T-helper 1 cell treated with Interleukin-12 subunit alpha and Interleukin-12 subunit beta and Interleukin-4 antibody, amounts not matched to agents 30 μg/mL and 1 μg/mL, for 36 hours (primary cell): ENCODE data around the gene ADGRF5.

ENCODE experiments used
- H3K27ac Mint-ChIP-seq: one replicate; pipeline ENCODE4 v1.8.0; 2021; ENCODE audit warnings: mild to moderate bottlenecking, mixed read lengths
- H3K27me3 Mint-ChIP-seq: one replicate; pipeline ENCODE4 v1.8.0; 2021; ENCODE audit warnings: low read depth, mixed read lengths
- H3K36me3 Mint-ChIP-seq: one replicate; pipeline ENCODE4 v1.8.0; 2021; ENCODE audit warnings: low read depth, mixed read lengths
- H3K4me1 Mint-ChIP-seq: one replicate; pipeline ENCODE4 v1.8.0; 2021; ENCODE audit warnings: low read depth, mixed read lengths
- H3K4me3 Mint-ChIP-seq: one replicate; pipeline ENCODE4 v1.8.0; 2021; ENCODE audit warnings: mild to moderate bottlenecking, moderate library complexity, mixed read lengths
- H3K9me3 Mint-ChIP-seq: one replicate; pipeline ENCODE4 v1.8.0; 2021; ENCODE audit warnings: mixed read lengths

The ADGRF5 gene

DNA sequence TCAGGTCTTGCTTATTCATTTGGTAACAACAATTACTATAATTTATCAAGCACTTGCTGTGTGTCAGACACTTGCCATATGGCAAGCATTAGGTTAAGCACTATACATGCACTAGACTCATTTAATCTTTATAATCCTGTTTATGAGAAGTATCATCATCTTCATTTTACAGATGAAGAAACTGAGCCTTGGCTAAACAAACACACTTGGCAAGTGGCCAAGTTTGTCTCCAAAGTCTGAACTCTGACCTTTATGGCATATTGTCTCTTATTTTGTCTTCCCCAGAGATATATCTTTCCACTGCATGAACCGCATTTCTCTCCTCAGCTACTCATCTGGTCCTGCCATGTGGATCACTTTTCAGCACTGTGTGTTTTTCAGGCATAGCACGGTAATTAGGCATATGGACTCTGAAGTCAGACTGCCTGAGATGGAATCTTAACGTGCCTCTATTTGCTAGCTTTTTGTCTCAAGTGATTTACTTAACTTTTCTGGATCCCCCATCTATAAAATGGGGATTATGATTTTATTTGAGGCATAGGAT is 4.7 kb downstream of the ADGRF5 start:
- no peak overlapping the region for H3K4me3 Mint-ChIP-seq
- H3K36me3 Mint-ChIP-seq: no peaks in the 10 kb centered on the region
- H3K27ac Mint-ChIP-seq: no peak overlapping the region
- H3K27me3 Mint-ChIP-seq: no peaks in the 10 kb centered on the region
- H3K9me3 Mint-ChIP-seq: no peaks in the 10 kb centered on the region
- H3K4me1 Mint-ChIP-seq: no peaks in the 10 kb centered on the region

DNA sequence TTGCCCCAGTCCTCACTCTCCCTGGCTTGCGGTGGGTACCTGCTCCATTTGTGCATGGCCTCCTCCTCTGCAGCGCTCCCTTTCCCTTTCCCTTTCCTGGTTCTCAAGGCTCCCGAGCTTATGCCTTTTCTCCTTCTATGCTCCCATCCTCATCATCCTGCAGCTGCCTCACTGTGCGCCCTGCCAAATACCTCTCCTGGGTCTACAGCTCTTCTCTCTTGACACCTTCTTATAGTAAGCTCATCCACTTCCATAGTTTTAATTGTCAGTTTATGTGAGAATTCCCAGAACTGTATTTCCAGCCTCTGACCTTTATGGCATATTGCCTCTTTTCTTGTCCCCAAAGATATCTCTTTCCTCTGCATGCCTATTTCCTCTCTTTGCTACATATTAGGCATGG is 5.9 kb downstream of the ADGRF5 start:
- no peaks in the 10 kb centered on the region for H3K9me3 Mint-ChIP-seq
- no peak overlapping the region for H3K27ac Mint-ChIP-seq

DNA sequence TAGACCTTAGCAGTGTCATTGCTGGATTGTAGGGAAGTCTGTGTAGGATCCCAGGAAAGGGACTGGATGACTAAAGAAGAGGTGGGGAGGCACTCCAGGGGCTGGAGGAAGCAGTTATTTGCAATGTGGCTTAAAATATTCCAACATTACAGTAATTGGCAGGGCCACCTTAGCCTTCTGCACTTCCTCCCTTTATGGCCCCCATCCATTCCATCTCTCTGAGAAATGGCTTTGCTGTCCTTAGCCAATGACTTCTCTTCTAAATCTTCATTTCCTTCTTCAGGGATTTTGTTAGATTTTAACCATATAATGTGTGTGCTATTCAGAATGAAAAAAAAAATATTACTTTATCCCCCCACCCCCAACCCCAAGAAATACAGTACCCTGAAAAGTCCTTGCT is 6.4 kb downstream of the ADGRF5 start:
- H3K27ac Mint-ChIP-seq: no peak overlapping the region
- no peaks in the 10 kb centered on the region for H3K36me3 Mint-ChIP-seq
- no peaks in the 10 kb centered on the region for H3K4me1 Mint-ChIP-seq
- no peak overlapping the region for H3K4me3 Mint-ChIP-seq
- no peaks in the 10 kb centered on the region for H3K27me3 Mint-ChIP-seq
- no peaks in the 10 kb centered on the region for H3K9me3 Mint-ChIP-seq

More for the DNA sequence above, 5.9 kb downstream of the ADGRF5 start:
- Mint-ChIP-seq H3K36me3 (no peaks in the 10 kb centered on the region), H3K4me1 (no peaks in the 10 kb centered on the region), H3K4me3 (no peak overlapping the region), H3K27me3 (no peaks in the 10 kb centered on the region)

DNA sequence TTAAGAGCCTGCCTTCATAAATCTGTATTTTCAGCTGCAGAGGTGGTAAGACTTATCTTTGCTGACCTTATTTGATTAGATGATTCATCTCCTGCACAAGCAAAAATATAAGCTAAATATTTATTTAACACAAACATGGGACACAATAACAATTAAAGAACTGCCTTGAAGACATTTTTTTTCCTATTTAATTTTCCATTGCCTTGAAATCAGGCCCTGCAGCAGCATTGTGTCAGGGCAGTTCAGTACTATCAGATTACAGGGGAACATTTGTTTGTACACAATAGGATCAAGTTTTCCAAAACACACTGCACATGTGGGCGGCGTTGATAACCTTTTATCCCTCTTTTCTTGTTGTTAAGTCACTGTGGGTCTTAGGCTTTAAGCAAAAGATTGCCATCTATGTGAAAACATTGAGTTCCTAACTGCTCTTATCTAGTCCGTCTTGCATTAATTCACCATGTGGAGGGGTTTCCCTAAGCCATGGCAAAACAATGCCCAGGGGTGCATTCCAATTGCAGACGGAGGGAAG is 7.4 kb downstream of the ADGRF5 start:
- no peak overlapping the region for H3K27ac Mint-ChIP-seq
- H3K9me3 Mint-ChIP-seq: no peaks in the 10 kb centered on the region
- H3K4me1 Mint-ChIP-seq: no peaks in the 10 kb centered on the region
- no peak overlapping the region for H3K4me3 Mint-ChIP-seq
- H3K36me3 Mint-ChIP-seq: no peaks in the 10 kb centered on the region
- no peaks in the 10 kb centered on the region for H3K27me3 Mint-ChIP-seq

DNA sequence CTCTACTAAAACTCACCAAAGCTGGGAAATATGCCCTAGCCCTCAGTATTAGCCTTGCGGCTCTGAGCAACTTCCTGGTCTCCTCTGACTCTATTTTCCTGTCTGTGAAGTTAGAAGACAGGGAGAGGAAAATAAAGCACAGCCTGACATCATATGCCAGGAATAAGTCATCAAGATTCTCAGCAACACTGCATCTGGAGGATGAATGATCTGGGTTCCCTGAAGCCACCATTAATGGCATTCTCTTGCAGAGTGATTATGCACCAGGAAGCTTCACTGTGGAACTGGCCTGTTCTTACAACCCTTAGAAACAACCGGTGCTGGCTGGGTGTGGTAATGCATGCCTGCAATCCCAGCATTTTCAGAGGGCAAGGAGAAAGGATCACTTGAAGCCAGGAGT is 12.4 kb downstream of the ADGRF5 start:
- Mint-ChIP-seq H3K4me3 (no peak overlapping the region), H3K36me3 (no peaks in the 10 kb centered on the region), H3K9me3 (no peaks in the 10 kb centered on the region), H3K4me1 (no peaks in the 10 kb centered on the region), H3K27ac (no peak overlapping the region), H3K27me3 (no peaks in the 10 kb centered on the region)

DNA sequence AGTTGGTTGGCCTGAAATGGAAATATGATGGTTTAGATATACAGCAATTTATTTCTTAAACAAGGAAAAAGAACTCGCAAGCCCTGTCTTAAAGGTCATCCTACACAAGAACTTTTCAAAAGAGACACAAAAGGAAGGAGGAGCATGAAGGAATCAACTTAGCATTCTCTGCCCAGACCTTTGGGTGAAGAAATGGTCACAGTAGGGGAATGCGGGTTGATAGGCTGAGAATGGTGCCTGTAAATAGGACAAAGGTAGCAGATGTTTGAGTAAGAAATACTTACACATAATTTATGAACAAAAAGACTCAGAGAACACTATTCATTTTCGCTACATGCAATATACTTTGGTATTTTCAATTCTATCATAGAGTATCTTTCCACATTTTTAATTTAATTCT is 15.0 kb downstream of the ADGRF5 start:
- H3K4me3 Mint-ChIP-seq: no peak overlapping the region
- no peaks in the 10 kb centered on the region for H3K9me3 Mint-ChIP-seq
- no peak overlapping the region for H3K27ac Mint-ChIP-seq
- H3K36me3 Mint-ChIP-seq: no peaks in the 10 kb centered on the region
- H3K27me3 Mint-ChIP-seq: no peaks in the 10 kb centered on the region
- no peaks in the 10 kb centered on the region for H3K4me1 Mint-ChIP-seq

DNA sequence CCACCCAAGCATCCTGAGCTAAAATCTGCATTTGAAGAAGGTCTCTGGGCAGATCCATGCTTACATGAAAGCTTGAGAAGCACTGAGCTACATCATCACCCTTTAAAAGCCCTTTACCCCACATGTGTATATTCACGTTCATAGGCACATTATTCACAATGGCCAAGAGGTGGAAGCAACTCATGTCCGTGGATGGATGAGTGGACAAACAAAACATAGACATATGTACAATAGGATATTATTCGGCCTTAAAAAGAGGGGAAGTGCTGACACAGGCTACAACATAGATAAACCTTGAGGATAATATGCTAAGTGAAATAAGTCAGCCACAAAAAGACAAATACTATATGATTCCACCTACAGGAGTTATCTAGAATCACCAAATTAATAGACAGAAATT is 17.6 kb downstream of the ADGRF5 start:
- no peaks in the 10 kb centered on the region for H3K36me3 Mint-ChIP-seq
- peaks cover 2% of the 10 kb centered on the region for H3K27me3 Mint-ChIP-seq
- H3K27ac Mint-ChIP-seq: no peak overlapping the region
- H3K4me3 Mint-ChIP-seq: no peak overlapping the region
- H3K4me1 Mint-ChIP-seq: no peaks in the 10 kb centered on the region
- no peaks in the 10 kb centered on the region for H3K9me3 Mint-ChIP-seq

DNA sequence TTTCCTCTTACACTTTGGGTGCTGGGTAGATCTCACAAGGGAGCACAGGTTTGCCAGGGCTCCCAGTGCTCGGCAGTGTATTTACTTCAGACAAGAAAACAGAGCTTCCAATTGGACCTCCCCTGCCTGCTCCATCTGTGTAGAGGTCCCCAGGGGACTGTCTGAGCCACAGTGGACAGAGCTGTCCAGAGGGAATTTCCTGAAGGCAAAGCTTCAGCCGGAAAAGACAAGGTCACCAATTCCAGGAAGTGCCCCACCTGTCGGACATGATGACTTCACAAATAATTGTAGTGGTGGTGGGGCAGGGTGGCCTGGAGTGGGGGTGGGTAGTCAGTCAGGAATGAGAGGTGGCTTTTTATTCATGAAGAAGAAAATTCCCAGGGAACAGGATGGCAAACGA is 18.6 kb downstream of the ADGRF5 start:
- H3K36me3 Mint-ChIP-seq: no peaks in the 10 kb centered on the region
- no peak overlapping the region for H3K27ac Mint-ChIP-seq
- no peaks in the 10 kb centered on the region for H3K9me3 Mint-ChIP-seq
- no peaks in the 10 kb centered on the region for H3K4me1 Mint-ChIP-seq
- H3K4me3 Mint-ChIP-seq: no peak overlapping the region
- H3K27me3 Mint-ChIP-seq: peaks cover 6% of the 10 kb centered on the region

DNA sequence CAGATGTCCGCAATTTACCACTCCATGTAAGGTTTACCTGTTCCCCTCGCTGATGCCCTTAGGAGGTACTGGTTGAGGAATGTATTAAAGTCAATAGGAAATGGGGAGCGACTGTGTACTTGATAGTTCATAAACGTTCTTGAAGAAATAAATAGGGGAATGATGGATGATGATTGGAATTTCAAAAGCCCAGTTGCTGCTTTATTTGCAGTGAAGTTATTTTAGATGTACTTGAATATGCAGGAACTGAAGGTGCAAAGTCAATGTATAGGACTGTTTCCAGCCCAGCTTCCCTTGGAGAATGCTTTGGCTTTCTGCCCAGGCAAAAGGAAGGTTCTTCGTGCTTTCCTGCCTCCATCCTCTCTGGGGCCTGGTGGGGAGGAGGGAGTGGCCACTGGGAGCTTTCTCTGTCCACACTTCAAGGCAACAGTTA is 19.8 kb downstream of the ADGRF5 start:
- Mint-ChIP-seq H3K27ac (no peak overlapping the region), H3K27me3 (peaks cover 6% of the 10 kb centered on the region), H3K4me1 (no peaks in the 10 kb centered on the region), H3K36me3 (no peaks in the 10 kb centered on the region), H3K9me3 (no peaks in the 10 kb centered on the region), H3K4me3 (no peak overlapping the region)

DNA sequence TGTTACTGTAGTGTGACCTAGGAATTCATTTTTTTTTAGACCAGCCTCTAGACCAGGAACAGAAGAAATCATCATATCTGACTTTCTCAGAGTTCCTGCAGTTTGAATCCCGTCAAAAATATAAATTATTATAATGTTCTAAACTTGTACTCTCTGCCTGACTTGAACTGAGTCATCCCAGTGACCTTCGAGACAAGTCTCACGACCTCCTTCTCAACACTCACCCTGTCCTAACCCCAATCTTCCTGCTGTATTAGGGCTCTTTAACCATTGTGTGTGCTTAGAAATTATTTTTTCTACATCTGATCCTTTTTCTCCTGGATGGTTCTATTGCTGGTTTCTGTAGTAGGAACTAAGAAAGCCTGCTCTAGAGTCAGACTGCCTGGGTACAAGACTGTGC is 21.5 kb downstream of the ADGRF5 start:
- Mint-ChIP-seq H3K27me3 (peaks cover 6% of the 10 kb centered on the region), H3K36me3 (no peaks in the 10 kb centered on the region), H3K4me3 (no peak overlapping the region), H3K9me3 (no peaks in the 10 kb centered on the region), H3K27ac (no peak overlapping the region), H3K4me1 (no peaks in the 10 kb centered on the region)

DNA sequence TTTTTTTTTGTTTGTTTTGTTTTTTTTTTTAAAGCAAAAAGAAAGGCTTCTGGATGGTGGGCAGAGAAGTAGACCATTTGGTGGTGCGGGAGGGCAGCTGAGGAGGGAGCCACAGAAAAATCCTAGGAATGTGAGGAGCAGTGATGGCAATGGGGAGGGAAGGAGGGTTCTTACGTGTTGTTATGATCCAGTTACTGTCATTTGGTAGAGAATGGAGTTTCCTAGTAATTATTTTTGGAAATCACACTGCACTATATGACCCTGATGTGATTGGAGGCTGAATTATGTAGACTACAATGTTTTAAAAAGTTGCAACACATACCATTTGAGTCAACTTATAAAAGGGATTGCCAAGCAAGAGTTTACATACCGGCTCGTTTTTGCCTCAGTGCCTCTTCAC is 22.1 kb downstream of the ADGRF5 start:
- Mint-ChIP-seq H3K27me3 (peaks cover 6% of the 10 kb centered on the region), H3K9me3 (no peaks in the 10 kb centered on the region), H3K27ac (no peak overlapping the region)

DNA sequence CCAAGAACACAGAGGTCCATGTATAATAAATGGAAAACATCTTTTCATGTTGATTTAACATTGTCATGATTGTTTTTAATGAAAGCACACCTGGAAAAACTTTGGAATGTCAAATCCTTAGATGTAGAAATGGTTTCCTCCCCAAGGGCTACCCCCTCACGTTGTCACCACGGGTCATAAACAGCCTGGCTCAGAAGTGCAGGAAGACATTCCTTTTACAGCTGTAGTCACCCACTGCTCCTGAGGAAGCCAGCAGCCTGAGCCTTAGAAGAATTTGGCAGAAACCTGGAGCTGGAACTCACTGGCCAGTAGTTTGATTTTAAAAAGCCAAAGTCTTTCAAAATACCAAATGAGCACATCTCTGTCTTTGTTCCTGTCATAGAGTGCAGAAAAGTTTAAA is 23.7 kb downstream of the ADGRF5 start:
- no peak overlapping the region for H3K4me3 Mint-ChIP-seq
- no peaks in the 10 kb centered on the region for H3K9me3 Mint-ChIP-seq
- H3K27ac Mint-ChIP-seq: no peak overlapping the region
- H3K4me1 Mint-ChIP-seq: no peaks in the 10 kb centered on the region
- H3K27me3 Mint-ChIP-seq: peaks cover 6% of the 10 kb centered on the region
- H3K36me3 Mint-ChIP-seq: no peaks in the 10 kb centered on the region

More for the DNA sequence above, 22.1 kb downstream of the ADGRF5 start:
- no peaks in the 10 kb centered on the region for H3K36me3 Mint-ChIP-seq
- no peak overlapping the region for H3K4me3 Mint-ChIP-seq
- no peaks in the 10 kb centered on the region for H3K4me1 Mint-ChIP-seq

DNA sequence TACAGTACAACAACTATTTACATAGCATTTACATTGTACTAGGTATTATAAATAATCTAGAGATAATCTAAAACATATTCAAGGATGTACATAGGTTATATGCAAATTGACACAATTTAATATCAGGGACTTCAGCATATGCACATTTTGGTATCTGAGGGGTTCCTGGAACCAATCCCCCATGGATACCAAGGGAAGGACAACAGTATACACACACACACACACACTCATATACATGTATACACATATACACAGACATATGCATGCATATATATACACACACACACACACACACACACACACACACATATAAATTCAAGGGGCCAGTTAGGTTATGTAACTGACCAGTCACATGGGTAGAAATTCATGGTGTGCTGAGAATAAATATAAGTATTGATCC is 24.9 kb downstream of the ADGRF5 start:
- Mint-ChIP-seq H3K9me3 (no peaks in the 10 kb centered on the region), H3K4me1 (no peaks in the 10 kb centered on the region), H3K27ac (no peak overlapping the region), H3K27me3 (peaks cover 6% of the 10 kb centered on the region), H3K4me3 (no peak overlapping the region), H3K36me3 (no peaks in the 10 kb centered on the region)

DNA sequence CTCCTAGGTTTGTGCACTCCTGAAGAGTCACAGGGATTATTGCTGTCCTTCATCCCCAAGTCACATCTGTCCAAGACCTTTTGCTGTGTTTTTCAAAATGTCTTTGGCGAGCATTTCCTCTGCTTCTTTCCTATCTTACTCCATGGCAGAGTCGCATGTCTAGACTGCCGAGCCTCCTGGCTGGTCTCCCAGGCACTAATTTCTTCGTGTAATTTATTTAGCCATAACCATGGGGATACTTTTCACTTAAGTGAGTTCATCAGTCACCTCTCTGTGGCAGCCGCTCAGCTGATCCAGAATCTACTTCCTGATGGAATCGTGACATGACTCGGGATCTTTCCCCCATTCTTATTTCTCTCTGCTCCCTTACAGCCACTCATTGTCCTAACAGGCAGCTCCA is 25.8 kb downstream of the ADGRF5 start:
- no peaks in the 10 kb centered on the region for H3K4me1 Mint-ChIP-seq
- H3K9me3 Mint-ChIP-seq: no peaks in the 10 kb centered on the region
- H3K27me3 Mint-ChIP-seq: peaks cover 6% of the 10 kb centered on the region
- H3K36me3 Mint-ChIP-seq: no peaks in the 10 kb centered on the region
- no peak overlapping the region for H3K4me3 Mint-ChIP-seq
- no peak overlapping the region for H3K27ac Mint-ChIP-seq

DNA sequence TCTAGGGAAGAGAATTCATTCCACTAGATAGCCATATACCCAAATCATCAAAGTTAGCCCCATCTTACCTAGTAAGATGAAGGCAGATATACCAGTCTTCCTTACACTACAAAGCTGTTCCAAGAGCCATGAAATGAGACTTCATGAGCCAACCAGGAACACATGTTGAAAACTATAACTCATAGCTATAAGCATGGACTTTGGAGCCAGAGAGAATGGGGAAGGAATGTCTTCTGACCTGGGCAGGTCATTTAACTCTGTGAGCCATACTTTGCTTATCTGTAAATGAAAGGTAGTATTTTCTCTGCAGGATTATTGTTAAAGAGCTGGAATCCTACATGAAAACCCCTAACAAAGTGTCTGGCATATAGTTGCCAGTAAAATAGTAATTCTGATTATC is 27.3 kb downstream of the ADGRF5 start:
- H3K27me3 Mint-ChIP-seq: peaks cover 6% of the 10 kb centered on the region
- no peaks in the 10 kb centered on the region for H3K36me3 Mint-ChIP-seq
- H3K4me3 Mint-ChIP-seq: no peak overlapping the region
- no peaks in the 10 kb centered on the region for H3K9me3 Mint-ChIP-seq
- no peaks in the 10 kb centered on the region for H3K4me1 Mint-ChIP-seq
- H3K27ac Mint-ChIP-seq: no peak overlapping the region

DNA sequence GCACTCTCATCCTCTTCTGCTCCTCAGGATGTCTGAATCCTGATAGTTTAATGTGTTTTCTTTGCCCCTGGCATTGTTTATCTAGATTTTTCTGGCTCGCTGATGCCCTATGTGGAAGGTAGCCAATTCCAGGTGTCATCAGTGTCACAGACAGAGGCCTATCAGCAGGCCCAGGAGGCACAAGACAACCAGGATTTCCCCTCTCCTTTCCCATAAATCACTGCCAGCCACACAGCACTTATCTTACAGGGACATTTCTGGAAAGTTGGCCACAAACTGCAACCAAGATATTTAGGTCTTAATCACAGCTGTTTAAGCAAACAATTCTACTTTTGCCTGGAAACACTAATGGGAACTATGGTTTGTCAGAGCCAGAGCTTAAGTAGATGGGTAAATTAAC is 28.1 kb downstream of the ADGRF5 start:
- no peaks in the 10 kb centered on the region for H3K4me1 Mint-ChIP-seq
- H3K9me3 Mint-ChIP-seq: no peaks in the 10 kb centered on the region
- H3K36me3 Mint-ChIP-seq: no peaks in the 10 kb centered on the region
- H3K4me3 Mint-ChIP-seq: no peak overlapping the region
- H3K27me3 Mint-ChIP-seq: peaks cover under 1% of the 10 kb centered on the region
- H3K27ac Mint-ChIP-seq: no peak overlapping the region
